Ovary (tissue), 9 donors: Measurements from ENCODE around the gene XXYLT1. TPM values are rescaled to one million over a fixed set of nuclear protein-coding genes. Genes with fewer than 3 reads are reported as not detected.

Experiments used
- DNase-seq, 5 donors: peaks; one replicate each; pipeline ENCODE4 v3.0.0-alpha.2; 2019 to 2020
- H3K27ac ChIP-seq, 2 donors: fragments of 200-600 bp; one replicate each; pipeline versions ENCODE4 v1.5.1 to v1.8.0; 2019 to 2022
- H3K27me3 ChIP-seq: fragments of 200-600 bp; one replicate; pipeline ENCODE4 v1.8.0; 2022
- H3K36me3 ChIP-seq: fragments of 200-600 bp; sonication (generic); one replicate; pipeline ENCODE4 v1.5.1; 2019
- H3K4me1 ChIP-seq: one replicate; pipeline ENCODE4 v1.8.1; 2013; ENCODE audit warnings: mild to moderate bottlenecking, moderate library complexity; ENCODE audit not compliant: insufficient read depth
- H3K4me3 ChIP-seq: fragments of 200-600 bp; sonication (generic); one replicate; pipeline ENCODE4 v1.5.1; 2017
- H3K9me3 ChIP-seq, 2 donors: fragments of 200-600 bp in 1 of 2; sonication (generic) in 1 of 2; one replicate each; pipeline versions ENCODE4 v1.5.1 to v1.8.1; 2013 to 2019; ENCODE audit warnings: mild to moderate bottlenecking in 1 of 2, moderate library complexity in 1 of 2
- CTCF ChIP-seq, 3 donors: fragments of 450-650 bp in 2 of 3; fragments of 200-600 bp in 1 of 3; IDR thresholded peaks; one replicate each; pipeline versions ENCODE4 v1.5.1 to v1.8.0; 2016 to 2022; ENCODE audit warnings: antibody characterized with exemption in 3 of 3, mild to moderate bottlenecking in 1 of 3
- EP300 ChIP-seq: sonication (generic); formaldehyde crosslinking; IDR thresholded peaks from one replicate; pipeline ENCODE4 v1.6.1; 2017; ENCODE audit warnings: antibody characterized with exemption
- POLR2A ChIP-seq: fragments of 450-650 bp; IDR thresholded peaks from one replicate; pipeline ENCODE4 v1.6.1; 2017; ENCODE audit warnings: antibody characterized with exemption, mild to moderate bottlenecking, moderate library complexity
- WGBS, 3 donors: extraction: QIAGEN DNeasy Blood & Tissue Kit in 1 of 3; methylation state at CpG; one replicate each; pipeline versions ENCODE4 v1.1.5 to v1.1.7; 2013 to 2017; 5-methylcytosine and 5-hydroxymethylcytosine counted together
- intact Hi-C, 4 donors: fragments of 100-400 bp; cut with DNase I; formaldehyde crosslinking; loops; one replicate each; pipeline versions ENCODE4 v1.11.0 to v1.15.1; 2022 to 2023
- polyA plus RNA-seq, 2 donors: library from polyadenylated mRNA; stranded (reverse); fragments of 200-250 nt in 1 of 2; fragments of 350-450 nt in 1 of 2; fragmentation: Illumina TruSeq in 1 of 2; extraction: RNeasy Lipid Tissue Mini Kit (QIAGEN cat#74804) in 1 of 2; gene quantifications; one replicate each; pipeline ENCODE4 v1.2.3, GENCODE V29; 2013 to 2014
- total RNA-seq, 7 donors: library from RNA; depleted of rRNA in 2 of 7; stranded (reverse); fragments of >200 nt in 2 of 7; fragmentation: NEBNext Ultra II Directional in 3 of 7; extraction: Animal tissue kit (Norgen Biotek cat#: 25700) in 3 of 7; gene quantifications; one replicate each; pipeline versions ENCODE4 v1.1.0 to v1.2.4, GENCODE V29; 2016 to 2023
- donor health status: DM: no; HTN: no; CAD: no; lungs with moderate emphysema.
- donor health status: DM: no; HTN: no; CAD: no.
- donor health status: Bipolar disorder and iron deficiency.
- donor health status: DM: yes; HTN: yes; CAD: no.
- donor health status: DM: no; HTN: no; CAD: no.
- donor health status: DM: yes; HTN: yes; CAD: no.

Gene XXYLT1
- total and polyA plus RNA-seq, 9 donors: 5.6 to 13.6 (median 10.2) TPM

DNA sequence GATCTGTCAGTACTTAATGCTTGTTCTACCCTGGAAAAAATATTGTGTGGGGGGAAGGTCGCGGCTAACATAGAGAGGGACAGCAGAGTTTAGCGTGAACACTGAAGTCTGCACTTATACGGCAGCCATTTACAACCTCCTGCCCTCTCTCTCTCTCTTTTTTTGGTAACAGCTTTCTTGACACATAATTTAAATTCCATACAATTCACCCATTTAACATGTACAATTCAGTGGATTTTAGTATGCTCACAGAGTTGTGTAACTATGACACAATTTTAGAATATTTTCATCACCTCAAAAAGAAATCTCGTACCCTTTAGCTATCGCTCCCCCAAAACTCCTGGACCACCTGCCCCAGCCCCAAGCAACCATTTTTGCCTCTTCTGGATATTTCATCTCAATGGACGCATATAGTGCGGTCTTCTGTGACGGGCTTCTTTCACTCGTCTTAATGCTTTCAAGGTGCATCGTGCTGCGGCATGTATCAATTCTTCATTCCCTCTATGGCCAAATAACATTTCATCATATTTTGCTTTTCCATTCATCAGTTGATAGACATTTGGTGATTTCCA, 141.8 kb downstream of the XXYLT1 start:
- H3K4me3 ChIP-seq: no peak overlapping the region
- WGBS, 3 donors: 92 to 96% (median 96%) methylated on average over 12 of the region's 12 CpGs
- TF ChIP-seq CTCF (IDR thresholded peaks at IDR 0.05) (no peak), POLR2A (no peak), EP300 (no peak)
- H3K27ac ChIP-seq: no peak overlapping the region
- no peaks in the 10 kb centered on the region for H3K9me3 ChIP-seq
- no peaks in the 10 kb centered on the region for H3K36me3 ChIP-seq
- intact Hi-C loops: loop anchor here in 2 of 4 donors (10.0 kb wide), 1 partner anchor 126 kb away; no protein-coding TSS in a partner anchor
- no peaks in the 10 kb centered on the region for H3K27me3 ChIP-seq
- peaks cover 4% of the 10 kb centered on the region for H3K4me1 ChIP-seq
- DNase-seq: no peak

DNA sequence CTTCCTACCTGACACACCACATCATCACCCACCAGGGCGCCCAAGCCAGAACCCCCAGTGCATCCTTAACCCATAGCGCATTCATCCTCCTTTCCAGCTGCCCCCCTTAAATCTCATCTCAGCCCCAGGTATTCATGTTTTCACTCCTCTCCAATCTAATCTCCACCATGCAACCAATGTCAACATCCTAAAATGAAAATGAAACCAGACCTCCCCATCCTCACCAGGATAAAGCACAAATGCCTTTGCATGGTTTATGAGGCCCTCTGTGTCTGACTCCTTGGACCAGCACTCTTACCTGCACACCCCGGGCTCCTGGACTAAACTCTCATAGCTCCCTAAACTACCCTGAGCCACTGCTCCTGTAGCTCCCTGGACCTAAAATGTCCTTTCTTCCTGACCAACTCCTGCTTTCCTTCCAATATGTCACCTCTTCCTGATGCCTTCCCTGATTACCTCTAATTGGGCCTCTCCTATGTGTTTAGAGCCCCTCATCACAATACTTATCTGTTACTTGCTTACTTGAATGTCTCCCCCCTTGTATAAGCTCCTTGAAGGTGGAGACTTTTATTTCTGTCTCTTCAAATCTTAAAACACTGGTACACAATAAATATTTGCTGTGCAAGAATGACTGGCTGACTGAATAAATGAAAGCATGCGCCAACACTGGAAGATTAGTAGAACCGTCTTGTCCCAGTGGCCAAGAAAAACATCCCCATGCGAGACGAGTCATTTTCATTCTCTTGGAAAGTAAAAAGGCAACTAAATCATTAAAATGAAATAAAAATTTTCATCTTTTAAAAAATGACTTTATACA, 142.5 kb downstream of the XXYLT1 start:
- intact Hi-C loops: loop anchor here in 2 of 4 donors (10.0 kb wide), 1 partner anchor 126 kb away; no protein-coding TSS in a partner anchor

DNA sequence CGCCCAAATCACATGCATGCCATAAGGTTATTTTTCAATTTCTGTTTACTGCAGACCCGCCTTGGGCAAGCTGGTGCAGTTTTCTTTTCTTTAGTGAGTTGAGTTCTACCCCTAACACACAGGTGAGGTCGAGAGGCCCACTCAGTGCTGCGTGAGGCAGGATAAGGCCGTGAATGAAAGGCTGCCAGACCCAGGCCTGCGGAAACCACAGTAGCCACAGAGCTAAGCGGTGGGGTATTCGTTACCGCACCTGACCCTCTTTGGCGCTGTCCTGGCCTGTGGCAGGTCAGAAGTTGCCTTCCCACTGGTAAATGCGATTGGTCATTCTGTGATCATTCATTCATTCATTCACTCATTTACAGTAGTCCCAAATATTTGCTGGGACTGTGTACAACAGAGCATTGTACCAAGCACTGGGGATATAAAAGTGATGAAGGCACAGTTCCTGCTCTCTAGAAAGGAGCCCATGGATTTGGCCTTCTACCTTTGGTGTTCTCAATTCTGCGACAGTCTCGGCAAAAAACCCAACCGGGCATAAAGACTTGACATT, 144.8 kb downstream of the XXYLT1 start:
- H3K27me3 ChIP-seq: no peaks in the 10 kb centered on the region
- H3K9me3 ChIP-seq: no peaks in the 10 kb centered on the region
- TF ChIP-seq POLR2A: no peak
- TF ChIP-seq EP300: no peak
- no peak for TF ChIP-seq CTCF (IDR thresholded peaks at IDR 0.05)
- intact Hi-C loops: loop anchor here in 2 of 4 donors (10.0 kb wide), 1 partner anchor 129 kb away; no protein-coding TSS in a partner anchor
- no peaks in the 10 kb centered on the region for H3K36me3 ChIP-seq
- 90 to 96% (median 94%) methylated on average over 14 of the region's 14 CpGs for WGBS, 3 donors
- DNase-seq: no peak
- H3K27ac ChIP-seq: no peak overlapping the region
- peaks cover 4% of the 10 kb centered on the region for H3K4me1 ChIP-seq
- H3K4me3 ChIP-seq: no peak overlapping the region

More for the DNA sequence above, 142.5 kb downstream of the XXYLT1 start:
- DNase-seq: no peak
- Histone ChIP-seq H3K9me3 (no peaks in the 10 kb centered on the region), H3K4me1 (peaks cover 4% of the 10 kb centered on the region), H3K27me3 (no peaks in the 10 kb centered on the region), H3K27ac (no peak overlapping the region), H3K4me3 (no peak overlapping the region), H3K36me3 (no peaks in the 10 kb centered on the region)
- TF ChIP-seq CTCF (IDR thresholded peaks at IDR 0.05) (no peak), POLR2A (no peak), EP300 (no peak)
- WGBS, 3 donors: 68 to 77% (median 76%) methylated on average over 7 of the region's 7 CpGs

DNA sequence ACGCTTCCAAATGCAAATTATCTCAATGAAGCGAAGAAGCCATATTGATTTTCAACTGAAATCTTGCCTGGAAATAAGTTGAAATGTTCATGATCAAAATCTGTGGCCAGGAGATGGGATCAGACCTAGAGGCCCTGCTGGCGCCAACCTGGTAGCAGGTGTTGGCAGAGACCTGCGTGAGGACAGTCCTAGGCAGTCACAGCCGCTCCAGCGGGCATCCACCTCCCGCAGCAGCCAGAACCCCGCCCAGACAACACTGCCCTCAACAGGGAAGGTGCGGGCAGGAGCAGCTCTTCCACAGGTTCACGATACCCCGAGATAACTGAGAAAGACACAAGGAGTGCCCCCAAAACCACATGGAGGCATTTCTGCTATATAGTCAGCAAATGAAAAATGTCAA, 145.3 kb downstream of the XXYLT1 start:
- Histone ChIP-seq H3K27ac (no peak overlapping the region), H3K9me3 (no peaks in the 10 kb centered on the region), H3K4me1 (peaks cover 4% of the 10 kb centered on the region), H3K27me3 (no peaks in the 10 kb centered on the region), H3K4me3 (no peak overlapping the region), H3K36me3 (no peaks in the 10 kb centered on the region)
- no peak for DNase-seq
- intact Hi-C loops: loop anchor here in 2 of 4 donors (10.0 kb wide), 1 partner anchor 129 kb away; no protein-coding TSS in a partner anchor
- no peak for TF ChIP-seq EP300
- TF ChIP-seq POLR2A: no peak
- TF ChIP-seq CTCF (IDR thresholded peaks at IDR 0.05): no peak
- 94 to 96% (median 94%) methylated on average over 11 of the region's 11 CpGs for WGBS, 3 donors
